HCT116 (cell line): ENCODE data around the gene CAB39L.

Source experiments
- CTCF ChIP-seq, 3 experiments: fragments of 200-600 bp in 1 of 3; sonication (generic) in 1 of 3; IDR thresholded peaks in 2 of 3; conservative IDR thresholded peaks in 1 of 3; 2 replicates each; pipeline ENCODE4 v1.5.1; 2012 to 2017; ENCODE audit warnings: low read depth in 2 of 3, low read length in 2 of 3, antibody characterized with exemption in 1 of 3, borderline replicate concordance in 1 of 3, control low read depth in 1 of 3, mild to moderate bottlenecking in 1 of 3, mixed read lengths in 1 of 3, mixed run types in 1 of 3, moderate library complexity in 1 of 3; ENCODE audit not compliant: insufficient read depth in 1 of 3
- EZH2 ChIP-seq: fragments of 200-600 bp; sonication (generic); IDR thresholded peaks from 2 replicates; pipeline ENCODE4 v1.6.1; 2017; ENCODE audit warnings: antibody characterized with exemption, mixed run types
- FOSL1 ChIP-seq: IDR thresholded peaks from 2 replicates; pipeline ENCODE4 v1.6.1; 2012; ENCODE audit warnings: low read depth
- SIN3A ChIP-seq: IDR thresholded peaks from 2 replicates; pipeline ENCODE4 v1.6.1; 2012; ENCODE audit warnings: low read depth
- TCF7L2 ChIP-seq: IDR thresholded peaks from 2 replicates; pipeline ENCODE4 v1.7.0; 2011; ENCODE audit warnings: borderline replicate concordance, inconsistent platforms; ENCODE audit not compliant: insufficient read depth, insufficient read length; ENCODE audit errors: extremely low read depth
- ZBTB33 ChIP-seq: IDR thresholded peaks from 2 replicates; pipeline ENCODE4 v1.6.1; 2011; ENCODE audit warnings: mild to moderate bottlenecking, low read length, moderate library complexity; ENCODE audit not compliant: insufficient replicate concordance; ENCODE audit errors: extremely low read depth
- TF ChIP-seq, protein P1 (sequence below): IDR thresholded peaks from 2 replicates; pipeline ENCODE4 v1.6.1; 2012

DNA sequence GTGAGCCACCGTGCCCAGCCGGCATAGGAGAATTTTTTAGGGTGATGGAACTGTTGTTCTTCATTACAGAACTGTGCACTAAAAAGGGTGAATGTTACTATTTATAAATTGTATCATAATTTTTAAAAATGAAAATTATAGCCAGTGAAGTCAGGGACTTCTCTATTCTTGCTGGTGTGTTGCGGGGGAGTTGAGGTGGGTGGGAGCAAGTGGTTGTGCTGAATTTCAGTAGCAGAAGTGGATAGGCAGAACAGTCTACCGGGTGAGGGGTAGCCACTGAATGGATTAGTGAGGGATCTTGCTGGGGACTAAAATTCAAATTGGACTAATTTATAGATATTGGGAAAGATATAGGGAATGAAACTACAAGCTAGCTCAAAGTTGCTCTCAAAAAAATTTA, 74.0 kb downstream of the CAB39L start:
- TF ChIP-seq FOSL1 (no peak), TCF7L2 (no peak), ZBTB33 (no peak), SIN3A (no peak), CTCF (IDR thresholded peaks at IDR 0.05 in 2 of 3, conservative IDR thresholded peaks at IDR 0.05 in 1 of 3; ENCODE audit: borderline replicate concordance in 1 of 3, insufficient read depth in 1 of 3, low read depth in 2 of 3, low read length in 2 of 3) (no peak), EZH2 (no peak)
- TF ChIP-seq, protein P1, sequence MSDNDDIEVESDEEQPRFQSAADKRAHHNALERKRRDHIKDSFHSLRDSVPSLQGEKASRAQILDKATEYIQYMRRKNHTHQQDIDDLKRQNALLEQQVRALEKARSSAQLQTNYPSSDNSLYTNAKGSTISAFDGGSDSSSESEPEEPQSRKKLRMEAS: no peak
